Fibroblast of the aortic adventitia (primary cell): ENCODE measurements around the gene MARS1. TPM values are rescaled to one million over a fixed set of nuclear protein-coding genes. Genes with fewer than 3 reads are reported as not detected.
"Not testable (repeated sequence)": the region's sequence is repeated elsewhere in the genome, so short reads cannot be mapped to it uniquely, and the experiment has no call there.

Experiments used
- DNase-seq: peaks from one replicate; pipeline ENCODE4 v3.0.0-alpha.2; 2010; ENCODE audit warnings: low read depth
- H3K4me3 ChIP-seq: 2 replicates; pipeline ENCODE4 v1.5.1; 2011; ENCODE audit warnings: low read depth, mild to moderate bottlenecking, control low read depth, low read length, moderate library complexity
- CTCF ChIP-seq: IDR thresholded peaks from 2 replicates; pipeline ENCODE4 v1.5.1; 2011; ENCODE audit warnings: mild to moderate bottlenecking, low read length, control low read depth, inconsistent platforms; ENCODE audit not compliant: insufficient read depth
- total RNA-seq: library from RNA; depleted of rRNA; stranded (reverse); fragments of >200 nt; gene quantifications from 2 replicates; pipeline ENCODE4 v1.2.3, GENCODE V29; 2012; ENCODE audit warnings: low replicate concordance

Gene MARS1
- total RNA-seq, 1 donor = 185 TPM

GRCh38 chr12:57511161-57511560, 23.3 kb downstream of the MARS1 start:
- no peak for DNase-seq
- H3K4me3 ChIP-seq = no peak overlapping the region
- TF ChIP-seq CTCF = no peak

- DNase-seq = no peak
- no peak for TF ChIP-seq CTCF
- H3K4me3 ChIP-seq = no peak overlapping the region
Observed at GRCh38 chr12:57511588-57512325, 23.9 kb downstream of the MARS1 start.

GRCh38 chr12:57512665-57513064, 24.8 kb downstream of the MARS1 start:
- no peak for TF ChIP-seq CTCF
- DNase-seq = no peak
- no peak overlapping the region for H3K4me3 ChIP-seq

GRCh38 chr12:57513266-57513665, 25.4 kb downstream of the MARS1 start:
- H3K4me3 ChIP-seq = no peak overlapping the region
- DNase-seq = no peak
- no peak for TF ChIP-seq CTCF

DNA sequence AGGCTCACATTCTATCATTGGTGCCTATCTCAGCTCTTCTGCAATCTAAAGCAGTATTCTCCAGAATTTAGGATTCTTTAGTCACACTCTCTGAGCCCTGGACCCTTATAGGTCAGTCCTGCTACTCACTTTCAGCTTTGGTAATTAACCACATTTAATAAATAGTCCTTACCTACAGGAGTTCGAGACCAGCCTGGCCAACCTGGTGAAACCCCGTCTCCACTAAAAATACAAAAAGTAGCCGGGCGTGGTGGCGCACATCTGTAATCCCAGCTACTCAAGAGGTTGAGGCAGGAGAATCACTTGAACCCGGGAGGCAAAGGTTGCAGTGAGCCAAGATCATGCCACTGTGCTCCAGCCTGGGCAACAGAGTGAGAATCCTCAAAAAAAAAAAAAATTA, 25.8 kb downstream of the MARS1 start:
- not testable (repeated sequence) for DNase-seq, H3K4me3 ChIP-seq

GRCh38 chr12:57514246-57514645, 26.4 kb downstream of the MARS1 start:
- not testable (repeated sequence) for H3K4me3 ChIP-seq, DNase-seq

DNA sequence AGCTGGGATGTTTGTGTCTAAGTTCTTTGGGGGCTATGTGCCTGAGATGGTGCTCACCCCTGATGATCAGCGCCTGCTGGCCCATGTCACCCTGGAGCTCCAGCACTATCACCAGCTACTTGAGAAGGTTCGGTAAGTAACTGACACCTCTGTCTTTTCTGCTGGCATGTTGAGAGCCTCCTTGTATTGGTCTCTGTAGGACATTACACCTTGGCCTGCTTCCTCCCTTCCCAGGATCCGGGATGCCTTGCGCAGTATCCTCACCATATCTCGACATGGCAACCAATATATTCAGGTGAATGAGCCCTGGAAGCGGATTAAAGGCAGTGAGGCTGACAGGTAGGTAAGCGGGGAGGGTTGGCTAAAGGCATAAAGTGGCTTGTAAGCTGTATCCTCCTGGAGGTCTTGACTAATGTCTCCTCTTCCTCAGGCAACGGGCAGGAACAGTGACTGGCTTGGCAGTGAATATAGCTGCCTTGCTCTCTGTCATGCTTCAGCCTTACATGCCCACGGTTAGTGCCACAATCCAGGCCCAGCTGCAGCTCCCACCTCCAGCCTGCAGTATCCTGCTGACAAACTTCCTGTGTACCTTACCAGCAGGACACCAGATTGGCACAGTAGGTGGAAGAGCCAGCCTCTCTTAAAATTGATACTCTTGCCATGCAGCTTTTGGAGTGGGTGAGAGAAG, 27.0 kb downstream of the MARS1 start:
- no peak for TF ChIP-seq CTCF

More for the DNA sequence above, 27.0 kb downstream of the MARS1 start:
- no peak overlapping the region for H3K4me3 ChIP-seq
- DNase-seq = peak; percentile 21
